B cell (primary cell): ENCODE measurements around the gene TAGLN2.

Experiments used
- EZH2 ChIP-seq: IDR thresholded peaks from 2 replicates; pipeline ENCODE4 v1.6.1; 2012; ENCODE audit warnings: borderline replicate concordance, low read depth, mild to moderate bottlenecking, moderate library complexity, low read length; ENCODE audit not compliant: insufficient read depth, poor library complexity, severe bottlenecking
- TF ChIP-seq, protein P1 (sequence below): fragments of 200-600 bp; IDR thresholded peaks from one replicate; pipeline ENCODE4 v1.8.0; 2022; ENCODE audit warnings: antibody characterized with exemption, mild to moderate bottlenecking

DNA sequence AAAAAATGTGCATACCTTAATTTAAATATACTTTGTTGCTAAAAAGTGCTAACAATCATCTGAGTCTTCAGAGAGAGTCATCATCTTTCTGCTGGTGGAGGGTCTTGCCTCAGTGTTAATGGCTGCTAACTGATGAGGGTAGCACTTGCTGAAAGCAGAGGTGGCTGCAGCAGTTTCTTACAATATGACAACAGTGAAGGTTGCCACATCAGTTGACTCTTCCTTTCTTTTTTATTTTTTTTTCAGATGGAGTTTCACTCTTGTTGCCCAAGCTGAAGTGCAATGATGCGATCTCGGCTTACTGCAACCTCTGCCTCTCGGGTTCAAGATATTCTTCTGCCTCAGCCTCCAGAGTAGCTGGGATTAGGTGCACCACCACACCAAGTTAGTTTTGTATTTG is 22.8 kb downstream of the TAGLN2 start:
- TF ChIP-seq, protein P1, sequence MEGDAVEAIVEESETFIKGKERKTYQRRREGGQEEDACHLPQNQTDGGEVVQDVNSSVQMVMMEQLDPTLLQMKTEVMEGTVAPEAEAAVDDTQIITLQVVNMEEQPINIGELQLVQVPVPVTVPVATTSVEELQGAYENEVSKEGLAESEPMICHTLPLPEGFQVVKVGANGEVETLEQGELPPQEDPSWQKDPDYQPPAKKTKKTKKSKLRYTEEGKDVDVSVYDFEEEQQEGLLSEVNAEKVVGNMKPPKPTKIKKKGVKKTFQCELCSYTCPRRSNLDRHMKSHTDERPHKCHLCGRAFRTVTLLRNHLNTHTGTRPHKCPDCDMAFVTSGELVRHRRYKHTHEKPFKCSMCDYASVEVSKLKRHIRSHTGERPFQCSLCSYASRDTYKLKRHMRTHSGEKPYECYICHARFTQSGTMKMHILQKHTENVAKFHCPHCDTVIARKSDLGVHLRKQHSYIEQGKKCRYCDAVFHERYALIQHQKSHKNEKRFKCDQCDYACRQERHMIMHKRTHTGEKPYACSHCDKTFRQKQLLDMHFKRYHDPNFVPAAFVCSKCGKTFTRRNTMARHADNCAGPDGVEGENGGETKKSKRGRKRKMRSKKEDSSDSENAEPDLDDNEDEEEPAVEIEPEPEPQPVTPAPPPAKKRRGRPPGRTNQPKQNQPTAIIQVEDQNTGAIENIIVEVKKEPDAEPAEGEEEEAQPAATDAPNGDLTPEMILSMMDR: no peak
- TF ChIP-seq EZH2: no peak
